GM19463 (cell line): ENCODE data around the gene KRT25.
"Not testable (repeated sequence)": the region's sequence is repeated elsewhere in the genome, so short reads cannot be mapped to it uniquely, and the experiment has no call there.

Experiments used
- ATAC-seq: cut with Tn5 transposase; IDR thresholded peaks from one replicate; pipeline ENCODE4 v1.9.1; 2021; ENCODE audit warnings: mild to moderate bottlenecking, moderate library complexity; ENCODE audit not compliant: unreplicated experiment

The KRT25 gene

DNA sequence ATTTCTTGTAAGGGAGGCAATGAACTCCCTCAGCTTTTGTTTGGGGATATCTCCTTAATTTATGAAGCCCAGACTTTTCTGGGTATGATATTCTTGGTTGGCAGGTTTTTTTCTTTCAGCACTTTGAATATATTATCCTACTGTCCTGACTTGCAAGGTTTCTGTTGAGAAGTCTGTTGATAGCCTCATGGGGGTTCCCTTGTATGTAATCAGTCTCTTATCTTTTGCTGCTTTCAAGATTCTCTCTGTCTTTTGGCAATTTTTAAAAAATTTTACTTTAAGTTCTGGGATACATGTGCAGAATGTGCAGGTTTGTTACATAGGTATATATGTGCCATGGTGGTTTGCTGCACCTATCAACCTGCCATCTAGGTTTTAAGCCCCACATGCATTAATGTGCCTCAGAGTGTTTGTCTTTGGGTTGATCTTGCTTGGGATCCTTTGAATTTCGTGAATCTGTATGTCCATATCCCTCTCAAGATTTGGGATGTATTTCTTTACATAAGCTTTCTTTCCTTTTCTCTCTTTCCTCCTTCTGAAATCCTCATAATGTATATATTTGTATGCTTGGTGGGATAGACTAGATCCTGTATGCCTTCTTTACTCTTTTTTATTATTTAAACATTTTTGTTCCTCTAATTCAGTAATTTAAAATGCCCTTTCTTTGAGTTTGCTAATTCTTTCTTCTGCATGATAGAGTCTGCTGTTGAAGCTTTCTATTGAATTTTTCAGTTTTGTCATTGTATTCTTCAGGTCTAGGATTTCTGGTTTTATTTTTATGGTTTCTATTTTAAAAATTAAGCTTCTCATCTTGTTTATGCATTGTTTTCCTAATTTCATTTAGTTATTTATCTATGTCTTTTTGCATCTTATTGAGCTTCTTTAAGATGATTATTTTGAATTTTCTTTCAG lies 5.2 kb upstream of the KRT25 start:
- ATAC-seq, result no peak

DNA sequence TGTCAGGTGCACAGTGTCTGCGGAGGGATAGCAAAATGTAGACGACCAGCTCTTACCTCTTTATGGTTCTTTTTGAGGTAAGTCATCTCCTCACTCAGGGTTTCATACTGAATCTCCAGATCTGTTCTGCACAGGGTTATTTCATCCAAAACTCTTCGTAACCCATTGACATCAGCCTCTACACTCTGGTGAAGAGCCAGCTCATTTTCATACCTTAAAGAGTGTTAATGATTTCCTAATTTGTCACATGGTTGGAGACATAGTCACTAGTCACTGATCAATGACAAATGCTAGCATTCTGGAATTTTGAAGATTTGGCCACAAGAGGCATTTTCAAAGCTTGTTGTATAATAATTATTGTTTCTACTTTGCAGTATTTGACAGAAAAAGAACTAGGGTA lies 1.3 kb downstream of the KRT25 start:
- no peak for ATAC-seq

DNA sequence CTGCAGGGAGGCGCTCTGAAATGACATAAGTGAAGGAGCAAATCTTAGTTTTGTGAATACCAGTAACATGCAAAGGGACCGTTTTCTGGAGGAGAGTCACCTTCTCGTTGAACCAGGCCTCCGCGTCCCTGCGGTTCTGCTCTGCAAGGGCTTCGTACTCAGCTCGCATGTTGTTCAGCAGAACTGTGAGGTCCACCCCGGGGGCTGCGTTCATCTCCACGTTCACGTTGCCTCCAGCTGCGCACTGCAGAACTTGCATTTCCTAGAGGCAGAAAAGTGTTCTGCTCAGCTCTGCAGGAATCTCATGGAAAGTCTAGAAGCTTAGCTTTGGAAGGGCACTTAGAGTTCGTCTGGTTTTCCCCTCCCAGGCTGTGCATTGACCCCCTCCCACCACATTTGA lies 4.1 kb downstream of the KRT25 start:
- ATAC-seq, result no peak

DNA sequence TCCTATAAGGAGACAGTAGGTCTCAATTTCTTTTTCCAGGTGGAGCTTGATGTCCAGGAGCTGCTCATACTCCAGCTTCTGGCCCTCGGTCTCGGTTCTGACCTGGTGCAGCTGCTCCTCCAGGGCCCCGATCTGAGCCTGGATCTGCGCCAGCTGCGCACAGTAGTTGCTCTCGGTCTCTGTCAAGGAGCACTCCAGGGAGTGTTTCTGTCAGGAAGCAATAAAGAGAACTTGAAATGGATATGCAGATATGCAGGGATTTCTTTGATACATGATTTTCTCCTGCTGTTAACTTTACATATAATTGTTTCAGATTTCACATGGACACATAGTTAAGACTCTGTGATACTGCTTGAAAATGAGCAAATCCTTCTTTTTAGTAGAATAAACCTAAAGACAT lies 4.7 kb downstream of the KRT25 start:
- no peak for ATAC-seq

GRCh38 chr17:40748666-40749065 lies 6.5 kb downstream of the KRT25 start:
- not testable (repeated sequence) for ATAC-seq

- ATAC-seq, result no peak
Observed at GRCh38 chr17:40738553-40738952, 16.6 kb downstream of the KRT25 start.

GRCh38 chr17:40735016-40735415 lies 20.1 kb downstream of the KRT25 start:
- no peak for ATAC-seq

DNA sequence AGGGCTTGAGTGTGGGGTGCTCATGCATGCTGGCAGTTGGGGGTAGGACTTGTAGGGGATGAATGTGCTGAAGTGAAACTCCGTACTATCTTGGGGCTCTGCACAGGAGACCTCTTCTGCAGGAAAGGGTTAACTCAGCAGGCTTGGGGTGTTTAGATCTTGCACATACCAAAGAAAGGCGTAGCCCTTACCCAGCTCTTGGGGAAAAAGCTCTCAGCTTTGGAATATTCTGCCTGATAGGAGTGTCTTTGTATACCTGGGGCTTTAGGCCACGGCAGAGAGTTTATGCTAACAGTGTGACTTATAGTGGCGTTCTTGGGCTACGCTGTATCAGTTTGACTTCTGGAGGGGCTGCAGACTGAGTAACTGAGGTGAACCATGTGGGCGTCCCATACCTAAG lies 21.1 kb downstream of the KRT25 start:
- ATAC-seq, result no peak

DNA sequence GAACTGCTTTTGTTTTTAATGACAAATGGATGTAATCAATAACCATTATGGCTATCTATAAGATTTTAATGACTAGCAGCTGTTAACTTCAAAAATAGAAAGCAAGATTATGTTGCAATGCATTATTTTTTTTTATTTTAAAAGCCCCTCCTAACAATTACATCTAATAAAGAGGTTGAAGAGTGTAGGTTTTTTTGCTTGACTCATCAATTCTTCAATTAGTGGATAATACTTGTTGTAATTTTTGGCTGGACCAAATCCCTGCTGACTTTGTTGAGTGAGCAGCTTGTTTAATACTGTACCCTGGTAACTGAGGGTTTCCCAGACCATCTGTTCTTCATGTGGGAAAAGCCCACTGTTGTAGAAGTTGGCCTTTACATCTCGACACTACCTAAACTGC lies 24.2 kb downstream of the KRT25 start:
- ATAC-seq, result no peak

- no peak for ATAC-seq
Observed at GRCh38 chr17:40727447-40728231, 27.5 kb downstream of the KRT25 start.

DNA sequence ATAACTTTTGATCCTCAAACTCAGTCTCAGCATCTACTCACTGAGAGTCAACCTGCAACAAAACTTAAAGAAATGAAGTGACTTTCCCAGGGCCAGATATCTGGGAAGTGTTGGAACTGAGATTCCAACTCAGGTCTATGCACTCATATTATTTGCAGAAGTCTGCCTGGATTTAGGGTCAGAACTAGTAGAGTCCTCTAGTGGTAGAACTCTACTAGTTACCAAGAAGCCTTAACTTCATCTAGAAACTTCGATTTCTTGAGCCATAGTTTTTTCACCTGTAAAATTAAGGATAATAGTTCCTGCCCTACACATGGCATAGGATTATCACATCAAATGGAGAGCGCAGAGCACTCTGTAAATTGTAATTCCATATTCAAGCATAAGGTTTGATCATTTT lies 28.2 kb downstream of the KRT25 start:
- no peak for ATAC-seq

DNA sequence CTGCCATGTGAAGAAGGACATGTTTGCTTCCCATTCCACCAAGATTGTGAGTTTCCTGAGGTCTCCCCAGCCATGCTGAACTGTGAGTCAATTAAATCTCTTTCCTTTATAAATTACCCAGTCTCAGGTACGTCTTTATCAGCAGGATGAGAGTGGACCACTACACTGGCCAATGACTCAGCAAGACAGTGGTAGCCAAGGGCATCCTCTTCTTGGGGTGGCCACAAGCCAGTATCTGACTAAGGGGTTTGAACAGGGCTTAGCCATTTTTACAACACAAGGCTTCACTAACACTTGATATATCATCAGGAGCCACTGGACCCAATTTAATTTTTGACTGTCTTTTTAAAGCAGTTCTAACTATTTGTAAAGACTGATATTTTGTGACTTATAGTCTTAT lies 30.5 kb downstream of the KRT25 start:
- no peak for ATAC-seq

DNA sequence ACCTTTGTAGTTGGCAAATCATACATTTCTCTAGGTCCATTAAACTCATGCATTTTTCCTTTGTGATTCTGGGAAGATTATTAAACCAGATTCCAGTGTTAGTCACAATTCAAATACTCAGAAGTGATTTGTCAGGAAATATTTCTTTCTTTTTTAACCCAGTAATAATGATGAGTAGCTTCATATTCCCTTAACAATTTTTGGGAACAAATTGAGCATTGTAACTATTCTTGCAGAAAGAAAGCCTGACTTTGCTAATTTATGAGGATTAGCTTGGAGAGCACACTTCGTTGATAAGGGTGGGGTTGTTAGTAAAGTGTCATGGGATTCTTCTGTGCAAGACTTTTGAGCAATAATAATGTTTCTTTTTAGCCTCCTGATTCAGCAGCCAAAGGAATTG lies 32.9 kb downstream of the KRT25 start:
- ATAC-seq, result no peak

DNA sequence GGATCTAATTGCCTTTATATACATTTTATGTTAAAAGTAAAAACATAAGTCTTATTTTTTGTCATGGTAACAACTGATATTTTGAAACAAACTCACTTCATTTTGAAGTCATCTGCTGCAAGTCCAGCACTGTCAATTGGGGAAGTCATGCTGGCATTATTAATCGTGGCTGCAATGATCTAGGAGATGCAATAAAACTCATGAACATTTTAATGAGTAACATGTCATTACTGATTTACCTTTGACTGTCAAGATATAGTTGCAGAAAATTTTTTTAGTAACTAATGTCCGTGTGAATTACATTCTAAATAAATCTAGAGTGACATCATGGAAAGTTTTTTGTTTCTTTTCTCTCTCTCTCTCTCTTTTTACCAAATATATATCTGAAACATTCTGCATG lies 34.2 kb downstream of the KRT25 start:
- no peak for ATAC-seq

DNA sequence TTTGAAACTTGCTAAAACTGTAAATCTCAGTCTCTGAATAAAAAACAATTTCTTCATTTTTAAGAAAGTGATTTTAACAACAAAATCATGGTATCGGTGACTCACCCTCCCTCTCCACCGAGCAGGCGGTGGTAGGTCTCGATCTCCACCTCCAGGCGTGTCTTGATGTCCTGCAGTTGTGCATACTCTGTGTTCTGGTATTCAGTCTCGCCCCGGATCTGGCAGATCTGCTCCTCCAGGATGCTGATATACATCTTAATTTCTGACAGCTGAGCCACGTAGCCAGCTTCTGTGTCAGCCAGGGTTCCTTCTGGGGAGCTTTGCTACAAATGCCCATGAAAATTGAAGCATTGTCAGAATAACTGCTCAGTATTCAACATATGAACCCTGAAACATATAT lies 36.2 kb downstream of the KRT25 start:
- ATAC-seq, result no peak

DNA sequence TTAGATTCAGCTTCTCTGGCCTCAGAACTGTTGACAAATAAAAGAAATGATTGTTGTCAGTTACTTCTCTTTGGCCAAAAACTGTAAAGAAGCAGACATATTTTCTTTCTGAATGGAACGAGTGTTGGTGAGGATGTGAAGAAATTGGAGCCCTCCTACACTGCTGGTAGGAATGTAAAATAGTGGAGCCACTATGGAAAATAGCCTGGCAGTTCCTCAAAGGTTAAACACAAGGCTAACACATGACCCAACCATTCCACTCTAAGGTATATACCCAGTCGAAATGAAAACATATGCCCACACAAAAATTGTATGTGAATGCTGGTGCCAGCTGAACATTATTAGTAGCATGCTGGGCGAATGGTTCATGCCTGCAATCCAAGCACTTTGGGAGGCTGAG lies 37.4 kb downstream of the KRT25 start:
- ATAC-seq, result no peak

GRCh38 chr17:40714473-40714872 lies 40.7 kb downstream of the KRT25 start:
- ATAC-seq, result no peak

DNA sequence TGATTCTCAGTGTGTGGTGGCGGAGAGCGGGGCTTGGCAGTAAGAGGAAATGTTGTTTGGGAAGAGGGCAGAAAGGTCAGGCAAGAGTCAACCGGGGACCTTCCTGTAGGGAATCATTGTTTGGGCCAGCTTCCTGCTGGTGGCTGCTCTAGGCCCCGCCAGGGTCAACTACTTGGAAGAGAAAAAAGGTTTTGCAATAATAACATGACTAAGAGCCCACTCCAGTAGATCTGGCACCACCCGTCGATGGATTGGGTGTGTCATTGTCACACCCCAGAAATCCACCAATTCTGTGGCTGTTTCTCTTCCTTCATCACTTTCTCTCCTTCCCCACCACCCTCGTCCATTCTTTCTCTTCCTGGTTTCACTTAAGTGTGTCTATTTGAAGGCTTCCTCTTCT lies 47.4 kb downstream of the KRT25 start:
- no peak for ATAC-seq

DNA sequence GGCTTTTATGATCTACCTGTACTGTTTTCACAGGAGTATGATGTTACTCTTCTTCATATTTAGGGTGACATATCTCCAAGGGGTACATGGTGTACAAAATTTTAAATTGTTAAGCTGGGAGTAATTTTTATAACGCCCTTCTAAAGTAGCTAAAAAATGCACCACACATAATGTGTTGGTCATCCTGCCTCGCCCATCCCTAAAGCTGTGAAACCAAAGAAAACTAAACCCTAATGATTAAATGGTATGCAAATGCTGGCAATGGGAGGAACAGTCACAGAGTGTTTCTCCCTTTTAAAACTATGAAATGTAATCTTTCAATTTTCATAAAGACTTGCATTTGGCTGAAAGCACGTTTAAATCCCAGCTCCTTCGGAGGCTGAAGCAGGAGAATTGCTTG lies 49.5 kb downstream of the KRT25 start:
- no peak for ATAC-seq

DNA sequence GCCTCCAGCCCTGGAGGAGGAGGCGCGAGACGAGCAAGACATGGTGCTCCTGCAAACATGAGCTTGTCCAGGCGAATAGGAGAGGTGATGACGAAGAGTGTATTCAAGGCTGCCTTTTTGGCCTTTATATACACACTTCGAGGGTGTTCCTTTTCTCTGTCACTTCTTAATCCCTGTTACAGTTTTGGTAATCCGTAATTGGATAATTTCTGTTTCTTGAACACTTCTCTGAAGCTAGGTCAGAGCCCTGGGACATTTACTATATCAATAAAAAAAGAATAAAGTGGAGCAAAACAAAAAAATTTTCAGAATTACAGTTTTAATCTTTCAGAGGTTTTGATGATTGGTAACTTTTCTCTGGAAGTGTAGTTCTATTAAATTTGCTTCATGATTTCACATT lies 51.5 kb downstream of the KRT25 start, which contains the start of gene KRT24:
KRT24 (minus strand) TSS at position 101 of the 400 bp plus-strand sequence; CDS start at position 42, 59 bp downstream.
- ATAC-seq, result no peak

GRCh38 chr17:40702271-40702670 lies 52.9 kb downstream of the KRT25 start:
- ATAC-seq, result no peak

DNA sequence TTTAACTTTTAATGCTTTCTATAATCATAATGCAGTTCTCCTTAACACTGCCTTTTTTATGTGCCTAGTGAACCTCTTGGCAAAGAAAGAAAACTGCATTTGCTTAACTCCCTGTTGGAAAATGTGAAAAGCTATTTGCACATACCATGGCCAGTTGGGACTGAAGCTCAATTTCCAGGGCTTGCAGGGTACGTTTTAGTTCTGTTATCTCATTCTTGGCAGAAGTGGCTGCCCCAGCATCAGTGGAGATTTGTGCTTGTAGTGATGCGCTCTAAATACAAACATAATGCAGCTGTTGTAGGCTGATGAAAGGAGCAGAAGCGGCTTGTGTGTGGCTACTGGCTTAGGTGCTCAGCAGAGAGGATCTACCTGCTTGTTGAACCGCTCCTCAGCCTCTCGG lies 55.3 kb downstream of the KRT25 start:
- ATAC-seq, result no peak
